Thyroid gland (tissue), 4 donors: ENCODE measurements around the gene KREMEN2. TPM values are rescaled to one million over a fixed set of nuclear protein-coding genes. Genes with fewer than 3 reads are reported as not detected.

ENCODE experiments used
- DNase-seq, 2 donors: peaks; one replicate each; pipeline ENCODE4 v3.0.0-alpha.2; 2019
- H3K27ac ChIP-seq, 3 donors: fragments of 200-600 bp; sonication (generic); 1 replicate in 2 of 3; 2 replicates in 1 of 3; pipeline ENCODE4 v1.5.1; 2016 to 2019; ENCODE audit warnings: mild to moderate bottlenecking in 1 of 3, moderate library complexity in 1 of 3
- H3K27me3 ChIP-seq: fragments of 200-600 bp; sonication (generic); one replicate; pipeline ENCODE4 v1.5.1; 2019
- H3K36me3 ChIP-seq, 2 donors: fragments of 200-600 bp; sonication (generic); one replicate each; pipeline ENCODE4 v1.5.1; 2016 to 2019
- H3K4me1 ChIP-seq, 2 donors: fragments of 200-600 bp; sonication (generic); one replicate each; pipeline ENCODE4 v1.5.1; 2017 to 2019
- H3K4me3 ChIP-seq, 3 donors: fragments of 200-600 bp; sonication (generic); replicated peaks in 1 of 3; 1 replicate in 2 of 3; 2 replicates in 1 of 3; pipeline ENCODE4 v1.5.1; 2016; ENCODE audit warnings: mild to moderate bottlenecking in 1 of 3
- H3K9me3 ChIP-seq: fragments of 200-600 bp; sonication (generic); one replicate; pipeline ENCODE4 v1.5.1; 2017
- POLR2A ChIP-seq, 2 donors: fragments of 450-650 bp; IDR thresholded peaks; one replicate each; pipeline ENCODE4 v1.6.1; 2017; ENCODE audit warnings: antibody characterized with exemption in 2 of 2, mild to moderate bottlenecking in 2 of 2, moderate library complexity in 1 of 2
- WGBS, 2 donors: methylation state at CpG; one replicate each; pipeline ENCODE4 v1.1.5; 2017; 5-methylcytosine and 5-hydroxymethylcytosine counted together
- intact Hi-C: fragments of 100-400 bp; cut with DNase I; formaldehyde crosslinking; loops from one replicate; pipeline ENCODE4 v1.15.1; 2023
- total RNA-seq, 4 donors: library from RNA; depleted of rRNA; stranded (reverse); fragments of >200 nt; gene quantifications; one replicate each; pipeline ENCODE4 v1.2.3, GENCODE V29; 2016
- TF ChIP-seq, protein P1 (sequence below), 6 experiments: fragments of 200-600 bp in 3 of 6; fragments of 450-650 bp in 3 of 6; sonication (generic) in 3 of 6; IDR thresholded peaks; one replicate each; pipeline ENCODE4 v1.5.1; 2016 to 2019; ENCODE audit warnings: antibody characterized with exemption in 6 of 6, mild to moderate bottlenecking in 2 of 6, inconsistent platforms in 1 of 6, moderate library complexity in 1 of 6

The KREMEN2 gene
- total RNA-seq, 4 donors from 2014 or later = not detected

- WGBS, 2 donors = 93 to 96% methylated on average over 8 of the region's 8 CpGs
- intact Hi-C loops = no loop called here
- peaks cover 9 to 16% of the 10 kb centered on the region in 2 donors for H3K4me1 ChIP-seq
- H3K27ac ChIP-seq = no peak overlapping the region
- H3K36me3 ChIP-seq = no peaks in the 10 kb centered on the region
- no peaks in the 10 kb centered on the region for H3K9me3 ChIP-seq
- no peak for TF ChIP-seq POLR2A (IDR thresholded peaks at IDR 0.05)
- TF ChIP-seq, protein P1, sequence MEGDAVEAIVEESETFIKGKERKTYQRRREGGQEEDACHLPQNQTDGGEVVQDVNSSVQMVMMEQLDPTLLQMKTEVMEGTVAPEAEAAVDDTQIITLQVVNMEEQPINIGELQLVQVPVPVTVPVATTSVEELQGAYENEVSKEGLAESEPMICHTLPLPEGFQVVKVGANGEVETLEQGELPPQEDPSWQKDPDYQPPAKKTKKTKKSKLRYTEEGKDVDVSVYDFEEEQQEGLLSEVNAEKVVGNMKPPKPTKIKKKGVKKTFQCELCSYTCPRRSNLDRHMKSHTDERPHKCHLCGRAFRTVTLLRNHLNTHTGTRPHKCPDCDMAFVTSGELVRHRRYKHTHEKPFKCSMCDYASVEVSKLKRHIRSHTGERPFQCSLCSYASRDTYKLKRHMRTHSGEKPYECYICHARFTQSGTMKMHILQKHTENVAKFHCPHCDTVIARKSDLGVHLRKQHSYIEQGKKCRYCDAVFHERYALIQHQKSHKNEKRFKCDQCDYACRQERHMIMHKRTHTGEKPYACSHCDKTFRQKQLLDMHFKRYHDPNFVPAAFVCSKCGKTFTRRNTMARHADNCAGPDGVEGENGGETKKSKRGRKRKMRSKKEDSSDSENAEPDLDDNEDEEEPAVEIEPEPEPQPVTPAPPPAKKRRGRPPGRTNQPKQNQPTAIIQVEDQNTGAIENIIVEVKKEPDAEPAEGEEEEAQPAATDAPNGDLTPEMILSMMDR (IDR thresholded peaks at IDR 0.05) = no peak
- DNase-seq = no peak
- H3K27me3 ChIP-seq = no peaks in the 10 kb centered on the region
- H3K4me3 ChIP-seq = no peak overlapping the region
These were observed 46.4 kb downstream of the KREMEN2 start for GRCh38 chr16:3010510-3010909.

GRCh38 chr16:3012246-3012645 is 48.2 kb downstream of the KREMEN2 start:
- intact Hi-C loops = no loop called here
- peak; percentile 38 to 44 for DNase-seq
- 14 to 15% methylated on average over 14 of the region's 19 CpGs for WGBS, 2 donors
- H3K27ac ChIP-seq = no peak overlapping the region
- H3K9me3 ChIP-seq = no peaks in the 10 kb centered on the region
- no peak overlapping the region for H3K4me3 ChIP-seq
- no peaks in the 10 kb centered on the region for H3K36me3 ChIP-seq
- H3K27me3 ChIP-seq = no peaks in the 10 kb centered on the region
- TF ChIP-seq POLR2A (IDR thresholded peaks at IDR 0.05) = no peak
- TF ChIP-seq, protein P1 (IDR thresholded peaks at IDR 0.05) = no peak
- H3K4me1 ChIP-seq = peaks cover 9 to 16% of the 10 kb centered on the region in 2 donors

GRCh38 chr16:3012828-3013420 is 48.8 kb downstream of the KREMEN2 start, which contains the start of gene CLDN9:
Gene CLDN9, plus strand, starts transcription at chr16:3012923. Its CDS starts 440 bp downstream, at chr16:3013363.
- H3K27ac ChIP-seq = no peak within 1 kb of the TSS

DNA sequence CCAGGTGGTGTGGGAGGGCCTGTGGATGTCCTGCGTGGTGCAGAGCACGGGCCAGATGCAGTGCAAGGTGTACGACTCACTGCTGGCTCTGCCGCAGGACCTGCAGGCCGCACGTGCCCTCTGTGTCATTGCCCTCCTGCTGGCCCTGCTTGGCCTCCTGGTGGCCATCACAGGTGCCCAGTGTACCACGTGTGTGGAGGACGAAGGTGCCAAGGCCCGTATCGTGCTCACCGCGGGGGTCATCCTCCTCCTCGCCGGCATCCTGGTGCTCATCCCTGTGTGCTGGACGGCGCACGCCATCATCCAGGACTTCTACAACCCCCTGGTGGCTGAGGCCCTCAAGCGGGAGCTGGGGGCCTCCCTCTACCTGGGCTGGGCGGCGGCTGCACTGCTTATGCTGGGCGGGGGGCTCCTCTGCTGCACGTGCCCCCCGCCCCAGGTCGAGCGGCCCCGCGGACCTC is 49.4 kb downstream of the KREMEN2 start:
- Histone ChIP-seq H3K9me3 (no peaks in the 10 kb centered on the region), H3K4me1 (peaks cover 15 to 23% of the 10 kb centered on the region in 2 donors), H3K27ac (no peak overlapping the region), H3K27me3 (no peaks in the 10 kb centered on the region), H3K36me3 (no peaks in the 10 kb centered on the region), H3K4me3 (no peak overlapping the region)
- TF ChIP-seq, protein P1 (IDR thresholded peaks at IDR 0.05) = no peak
- no peak for TF ChIP-seq POLR2A (IDR thresholded peaks at IDR 0.05)
- WGBS, 2 donors = 40 to 58% methylated on average over 1 to 14 of the region's 27 CpGs
- intact Hi-C loops = no loop called here
- no peak for DNase-seq

More at GRCh38 chr16:3012828-3013420, 48.8 kb downstream of the KREMEN2 start, which contains the start of gene CLDN9:
- 20 to 42% methylated on average over 8 to 14 of the region's 27 CpGs for WGBS, 2 donors
- H3K36me3 ChIP-seq = no peaks in the 10 kb centered on the region
- TF ChIP-seq, protein P1 (IDR thresholded peaks at IDR 0.05) = peak in 2 of 6 experiments; percentile 9 to 14
- peak in 1 of 2 donors; percentile 44 for TF ChIP-seq POLR2A (IDR thresholded peaks at IDR 0.05)
- H3K27me3 ChIP-seq = no peaks in the 10 kb centered on the region
- peak; percentile 77 to 85 for DNase-seq
- peaks cover 11 to 17% of the 10 kb centered on the region in 2 donors for H3K4me1 ChIP-seq
- intact Hi-C loops = no loop called here
- H3K9me3 ChIP-seq = no peaks in the 10 kb centered on the region
- no peak within 1 kb of the TSS for H3K4me3 ChIP-seq

GRCh38 chr16:3013998-3014690 is 50.1 kb downstream of the KREMEN2 start:
- no peaks in the 10 kb centered on the region for H3K27me3 ChIP-seq
- 65 to 70% methylated on average over 6 to 9 of the region's 12 CpGs for WGBS, 2 donors
- intact Hi-C loops = no loop called here
- no peaks in the 10 kb centered on the region for H3K36me3 ChIP-seq
- H3K4me1 ChIP-seq = peaks cover 15 to 25% of the 10 kb centered on the region in 2 donors
- no peak overlapping the region for H3K27ac ChIP-seq
- no peaks in the 10 kb centered on the region for H3K9me3 ChIP-seq
- DNase-seq = no peak
- TF ChIP-seq, protein P1 (IDR thresholded peaks at IDR 0.05) = no peak
- no peak for TF ChIP-seq POLR2A (IDR thresholded peaks at IDR 0.05)
- no peak overlapping the region for H3K4me3 ChIP-seq
